DOHH2 (cell line): ENCODE results near the gene ABCA2.

Source experiments
- EZH2phosphoT487 ChIP-seq: fragments of 200-600 bp; sonication (generic); IDR thresholded peaks from 2 replicates; pipeline ENCODE4 v1.6.1; 2017; ENCODE audit warnings: borderline replicate concordance, mild to moderate bottlenecking, antibody characterized with exemption, low read length, moderate library complexity, mixed read lengths
- TF ChIP-seq, protein P1 (sequence below): fragments of 200-600 bp; sonication (generic); IDR thresholded peaks from one replicate; pipeline ENCODE4 v1.5.1; 2014; ENCODE audit warnings: antibody characterized with exemption, mild to moderate bottlenecking, low read depth, low read length; ENCODE audit not compliant: poor library complexity, severe bottlenecking

DNA sequence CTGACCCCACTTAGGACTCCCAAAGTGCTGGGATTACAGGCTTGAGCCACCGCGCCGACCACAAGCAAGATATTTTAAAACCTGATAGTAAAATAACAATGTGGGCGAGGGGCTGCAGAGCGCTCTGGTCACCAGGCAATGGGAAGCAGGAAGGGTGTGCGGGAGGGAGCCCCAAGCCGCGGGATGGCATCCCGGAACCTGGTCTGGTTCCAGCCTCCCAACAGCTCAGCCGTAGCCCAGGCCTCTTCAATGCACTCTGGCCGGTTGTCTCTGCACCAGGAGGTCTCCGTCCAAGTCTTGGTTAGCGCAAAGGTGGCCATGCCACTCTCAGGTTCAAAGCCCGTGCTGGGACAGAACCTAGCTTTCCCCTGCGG is 48.6 kb upstream of the ABCA2 start:
- TF ChIP-seq, protein P1, sequence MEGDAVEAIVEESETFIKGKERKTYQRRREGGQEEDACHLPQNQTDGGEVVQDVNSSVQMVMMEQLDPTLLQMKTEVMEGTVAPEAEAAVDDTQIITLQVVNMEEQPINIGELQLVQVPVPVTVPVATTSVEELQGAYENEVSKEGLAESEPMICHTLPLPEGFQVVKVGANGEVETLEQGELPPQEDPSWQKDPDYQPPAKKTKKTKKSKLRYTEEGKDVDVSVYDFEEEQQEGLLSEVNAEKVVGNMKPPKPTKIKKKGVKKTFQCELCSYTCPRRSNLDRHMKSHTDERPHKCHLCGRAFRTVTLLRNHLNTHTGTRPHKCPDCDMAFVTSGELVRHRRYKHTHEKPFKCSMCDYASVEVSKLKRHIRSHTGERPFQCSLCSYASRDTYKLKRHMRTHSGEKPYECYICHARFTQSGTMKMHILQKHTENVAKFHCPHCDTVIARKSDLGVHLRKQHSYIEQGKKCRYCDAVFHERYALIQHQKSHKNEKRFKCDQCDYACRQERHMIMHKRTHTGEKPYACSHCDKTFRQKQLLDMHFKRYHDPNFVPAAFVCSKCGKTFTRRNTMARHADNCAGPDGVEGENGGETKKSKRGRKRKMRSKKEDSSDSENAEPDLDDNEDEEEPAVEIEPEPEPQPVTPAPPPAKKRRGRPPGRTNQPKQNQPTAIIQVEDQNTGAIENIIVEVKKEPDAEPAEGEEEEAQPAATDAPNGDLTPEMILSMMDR = no peak
- TF ChIP-seq EZH2phosphoT487 = no peak
